ENCODE results near the gene NADSYN1. TPM values are rescaled to one million over a fixed set of nuclear protein-coding genes. Genes with fewer than 3 reads are reported as not detected.

Gene NADSYN1
- total RNA-seq, 1 experiment from 2014 or later: 35.5 TPM

GRCh38 chr11:71495286-71496230 is 42.6 kb downstream of the NADSYN1 start:
- H3K27me3 ChIP-seq (replicated peaks; ENCODE audit: insufficient read depth, low read depth, low read length, poor library complexity): no peaks in the 10 kb centered on the region
- peaks cover 17% of the 10 kb centered on the region for H3K36me3 ChIP-seq (ENCODE audit: insufficient read depth, low read length, poor library complexity, severe bottlenecking)
- no peak for TF ChIP-seq CTCF (conservative IDR thresholded peaks at IDR 0.05; ENCODE audit: low read depth, low read length)
- no peak for TF ChIP-seq EZH2 (IDR thresholded peaks at IDR 0.05; ENCODE audit: borderline replicate concordance, low read depth, low read length, poor library complexity, severe bottlenecking)
- H3K9me3 ChIP-seq (ENCODE audit: low read depth, low read length, poor library complexity, severe bottlenecking): no peaks in the 10 kb centered on the region
- H3K4me3 ChIP-seq (ENCODE audit: low read depth, low read length, poor library complexity, severe bottlenecking): no peak overlapping the region
- BruUV-seq (replicated peaks): no TSS peak
- DNase-seq (ENCODE audit: low spot score): no peak
- ChIA-PET CTCF (no interaction called here), POLR2A (ENCODE audit: low non-redundant PET) (no interaction called here)
- no peak overlapping the region for H3K27ac ChIP-seq (ENCODE audit: low read depth, low read length, poor library complexity, severe bottlenecking)
- peaks cover 3% of the 10 kb centered on the region for H3K4me1 ChIP-seq (ENCODE audit: insufficient read depth, low read length, poor library complexity, severe bottlenecking)
- intact Hi-C loops (cut with micrococcal nuclease; ENCODE audit: unreplicated experiment): no loop called here

- H3K27me3 ChIP-seq (replicated peaks; ENCODE audit: insufficient read depth, low read depth, low read length, poor library complexity): no peaks in the 10 kb centered on the region
- H3K9me3 ChIP-seq (ENCODE audit: low read depth, low read length, poor library complexity, severe bottlenecking): no peaks in the 10 kb centered on the region
- intact Hi-C loops (cut with micrococcal nuclease; ENCODE audit: unreplicated experiment): no loop called here
- no peak overlapping the region for H3K27ac ChIP-seq (ENCODE audit: low read depth, low read length, poor library complexity, severe bottlenecking)
- CTCF ChIA-PET: no interaction called here
- peaks cover 3% of the 10 kb centered on the region for H3K4me1 ChIP-seq (ENCODE audit: insufficient read depth, low read length, poor library complexity, severe bottlenecking)
- peaks cover 17% of the 10 kb centered on the region for H3K36me3 ChIP-seq (ENCODE audit: insufficient read depth, low read length, poor library complexity, severe bottlenecking)
- DNase-seq (ENCODE audit: low spot score): no peak
- TF ChIP-seq EZH2 (IDR thresholded peaks at IDR 0.05; ENCODE audit: borderline replicate concordance, low read depth, low read length, poor library complexity, severe bottlenecking) (no peak), CTCF (conservative IDR thresholded peaks at IDR 0.05; ENCODE audit: low read depth, low read length) (no peak)
- POLR2A ChIA-PET (ENCODE audit: low non-redundant PET): no interaction called here
- no peak overlapping the region for H3K4me3 ChIP-seq (ENCODE audit: low read depth, low read length, poor library complexity, severe bottlenecking)
- BruUV-seq (replicated peaks): no TSS peak
Measured at GRCh38 chr11:71496421-71496820, 43.4 kb downstream of the NADSYN1 start.

- BruUV-seq (replicated peaks): no TSS peak
- TF ChIP-seq EZH2 (IDR thresholded peaks at IDR 0.05; ENCODE audit: borderline replicate concordance, low read depth, low read length, poor library complexity, severe bottlenecking) (no peak), CTCF (conservative IDR thresholded peaks at IDR 0.05; ENCODE audit: low read depth, low read length) (no peak)
- no peaks in the 10 kb centered on the region for H3K9me3 ChIP-seq (ENCODE audit: low read depth, low read length, poor library complexity, severe bottlenecking)
- peaks cover 3% of the 10 kb centered on the region for H3K4me1 ChIP-seq (ENCODE audit: insufficient read depth, low read length, poor library complexity, severe bottlenecking)
- intact Hi-C loops (cut with micrococcal nuclease; ENCODE audit: unreplicated experiment): no loop called here
- no peak overlapping the region for H3K4me3 ChIP-seq (ENCODE audit: low read depth, low read length, poor library complexity, severe bottlenecking)
- no peak overlapping the region for H3K27ac ChIP-seq (ENCODE audit: low read depth, low read length, poor library complexity, severe bottlenecking)
- DNase-seq (ENCODE audit: low spot score): no peak
- H3K36me3 ChIP-seq (ENCODE audit: insufficient read depth, low read length, poor library complexity, severe bottlenecking): peaks cover 14% of the 10 kb centered on the region
- no peaks in the 10 kb centered on the region for H3K27me3 ChIP-seq (replicated peaks; ENCODE audit: insufficient read depth, low read depth, low read length, poor library complexity)
- CTCF ChIA-PET: no interaction called here
- POLR2A ChIA-PET (ENCODE audit: low non-redundant PET): no interaction called here
Measured at GRCh38 chr11:71498091-71498490, 45.1 kb downstream of the NADSYN1 start.
